ENCODE data around the gene AMDHD2.
A peak's percentile ranks its signal among the peaks of the same experiment; 100 is the strongest.
"Not testable (repeated sequence)": the region's sequence is repeated elsewhere in the genome, so short reads cannot be mapped to it uniquely, and the experiment has no call there.

AMDHD2 gene

GRCh38 chr16:2520097-2520783 is at the start of gene AMDHD2:
TSS of gene AMDHD2 (plus strand) at chr16:2520371. CDS start at chr16:2520459, 88 bp downstream.
- DNase-seq (ENCODE audit: extremely low spot score, insufficient read length, low read depth) = peak; percentile 93
- FAIRE-seq = peak; percentile 59

- no peak for DNase-seq (ENCODE audit: extremely low spot score, insufficient read length, low read depth)
- FAIRE-seq = peak; percentile 44
Observed at GRCh38 chr16:2470603-2471015, 49.6 kb upstream of the AMDHD2 start.

GRCh38 chr16:2471016-2471652 is 49.0 kb upstream of the AMDHD2 start, which contains the start of gene NTN3:
TSS of gene NTN3 (plus strand) at chr16:2471297. CDS start at chr16:2471702, 405 bp downstream.
- DNase-seq (ENCODE audit: extremely low spot score, insufficient read length, low read depth) = no peak
- no peak for FAIRE-seq

- FAIRE-seq (no peak), DNase-seq (ENCODE audit: extremely low spot score, insufficient read length, low read depth) (no peak)
Observed at GRCh38 chr16:2471653-2472487, 48.3 kb upstream of the AMDHD2 start.

GRCh38 chr16:2472488-2472864 is 47.7 kb upstream of the AMDHD2 start:
- FAIRE-seq (no peak), DNase-seq (ENCODE audit: extremely low spot score, insufficient read length, low read depth) (no peak)

- no peak for DNase-seq (ENCODE audit: extremely low spot score, insufficient read length, low read depth)
- no peak for FAIRE-seq
Observed at GRCh38 chr16:2472885-2473445, 47.2 kb upstream of the AMDHD2 start.

- DNase-seq (ENCODE audit: extremely low spot score, insufficient read length, low read depth) (no peak), FAIRE-seq (no peak)
Observed at GRCh38 chr16:2473446-2473926, 46.7 kb upstream of the AMDHD2 start.

- peak; percentile 57 for DNase-seq (ENCODE audit: extremely low spot score, insufficient read length, low read depth)
- FAIRE-seq = peak; percentile 33
Observed at GRCh38 chr16:2473999-2474876, 45.9 kb upstream of the AMDHD2 start.

GRCh38 chr16:2474877-2475412 is 45.2 kb upstream of the AMDHD2 start, which contains the start of gene TBC1D24:
TSS of gene TBC1D24 (plus strand) at chr16:2475127. CDS start at chr16:2496149, 21,022 bp downstream.
- peak; percentile 88 for FAIRE-seq
- peak; percentile 100 for DNase-seq (ENCODE audit: extremely low spot score, insufficient read length, low read depth)

GRCh38 chr16:2475413-2476344 is 44.5 kb upstream of the AMDHD2 start:
- FAIRE-seq (no peak), DNase-seq (ENCODE audit: extremely low spot score, insufficient read length, low read depth) (no peak)

GRCh38 chr16:2476345-2476720 is 43.8 kb upstream of the AMDHD2 start:
- no peak for FAIRE-seq

GRCh38 chr16:2476741-2477140 is 43.4 kb upstream of the AMDHD2 start:
- DNase-seq (ENCODE audit: extremely low spot score, insufficient read length, low read depth) = no peak
- FAIRE-seq = no peak

More at GRCh38 chr16:2476345-2476720, 43.8 kb upstream of the AMDHD2 start:
- DNase-seq (ENCODE audit: extremely low spot score, insufficient read length, low read depth) = no peak

GRCh38 chr16:2477327-2477726 is 42.8 kb upstream of the AMDHD2 start:
- no peak for DNase-seq (ENCODE audit: extremely low spot score, insufficient read length, low read depth)
- no peak for FAIRE-seq

GRCh38 chr16:2478279-2478678 is 41.9 kb upstream of the AMDHD2 start:
- FAIRE-seq (no peak), DNase-seq (ENCODE audit: extremely low spot score, insufficient read length, low read depth) (no peak)

- FAIRE-seq; DNase-seq (ENCODE audit: extremely low spot score, insufficient read length, low read depth): not testable (repeated sequence)
Observed at GRCh38 chr16:2479996-2480395, 40.2 kb upstream of the AMDHD2 start.

GRCh38 chr16:2480948-2481347 is 39.2 kb upstream of the AMDHD2 start:
- FAIRE-seq = no peak

GRCh38 chr16:2481676-2482075 is 38.5 kb upstream of the AMDHD2 start:
- DNase-seq (ENCODE audit: extremely low spot score, insufficient read length, low read depth) (no peak), FAIRE-seq (no peak)

More at GRCh38 chr16:2480948-2481347, 39.2 kb upstream of the AMDHD2 start:
- DNase-seq (ENCODE audit: extremely low spot score, insufficient read length, low read depth) = no peak

GRCh38 chr16:2482249-2482648 is 37.9 kb upstream of the AMDHD2 start:
- FAIRE-seq (no peak), DNase-seq (ENCODE audit: extremely low spot score, insufficient read length, low read depth) (no peak)
